PFSK-1 (cell line): Measurements from ENCODE around the gene KCNQ2.

Experiments used
- FOXP2 ChIP-seq: optimal IDR thresholded peaks from 2 replicates; pipeline ENCODE3; 2011; ENCODE audit warnings: borderline replicate concordance, control low read depth, inconsistent platforms; ENCODE audit not compliant: insufficient read depth; ENCODE audit errors: extremely low read length, extremely low read depth
- POLR2AphosphoS5 ChIP-seq: IDR thresholded peaks from 2 replicates; pipeline ENCODE4 v1.6.1; 2012; ENCODE audit warnings: low read depth, mild to moderate bottlenecking, control low read depth, low read length, moderate library complexity
- SIN3A ChIP-seq: IDR thresholded peaks from 2 replicates; pipeline ENCODE4 v1.6.1; 2012; ENCODE audit warnings: mild to moderate bottlenecking, low read length, moderate library complexity, borderline replicate concordance; ENCODE audit not compliant: insufficient read depth
- TAF1 ChIP-seq: IDR thresholded peaks from 2 replicates; pipeline ENCODE4 v1.6.1; 2012; ENCODE audit warnings: low read length, control low read depth, borderline replicate concordance; ENCODE audit not compliant: insufficient read depth
- TF ChIP-seq, protein P1 (sequence below), 2 experiments: IDR thresholded peaks; 2 replicates each; pipeline versions ENCODE4 v1.6.1 to v1.8.0; 2011 to 2012; ENCODE audit warnings: low read depth in 2 of 2, low read length in 2 of 2, control low read depth in 1 of 2, inconsistent platforms in 1 of 2, mild to moderate bottlenecking in 1 of 2, moderate library complexity in 1 of 2; ENCODE audit not compliant: insufficient read depth in 1 of 2

Gene KCNQ2

DNA sequence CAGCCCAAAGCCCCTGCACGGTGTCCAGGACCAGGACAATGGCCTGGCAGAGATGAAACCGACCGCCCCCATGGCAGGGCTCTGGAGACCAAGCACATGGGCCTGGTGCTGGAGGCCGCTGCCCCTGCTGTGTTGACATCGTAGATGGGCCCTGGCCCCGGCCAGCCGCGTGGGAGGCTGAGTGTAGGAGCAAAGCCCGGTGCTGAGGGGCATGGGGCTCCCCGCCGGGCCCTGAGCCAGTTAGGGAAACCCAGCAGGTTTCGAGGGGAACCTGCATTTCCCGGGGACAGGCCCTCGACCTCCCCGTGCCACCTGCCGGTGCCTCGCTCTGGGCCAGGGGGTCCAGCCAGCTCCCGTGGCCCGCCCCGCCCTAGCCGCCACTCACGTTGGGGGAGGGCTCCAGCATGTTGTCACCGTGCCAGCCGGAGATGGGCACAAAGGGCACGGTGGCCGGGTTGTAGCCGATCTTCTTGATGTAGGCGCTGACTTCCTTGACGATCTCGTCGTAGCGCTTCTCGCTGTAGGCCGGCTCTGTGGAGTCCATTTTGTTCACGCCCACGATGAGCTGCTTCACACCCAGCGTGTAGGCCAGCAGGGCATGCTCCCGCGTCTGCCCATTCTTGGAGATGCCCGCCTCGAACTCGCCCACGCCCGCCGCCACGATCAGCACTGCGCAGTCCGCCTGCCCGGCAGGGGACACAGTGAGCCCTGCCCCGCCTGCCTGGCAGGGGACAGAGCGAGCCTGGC lies 22.1 kb upstream of the KCNQ2 start:
- TF ChIP-seq FOXP2 (no peak), TAF1 (no peak), SIN3A (no peak), POLR2AphosphoS5 (no peak)
- TF ChIP-seq, protein P1, sequence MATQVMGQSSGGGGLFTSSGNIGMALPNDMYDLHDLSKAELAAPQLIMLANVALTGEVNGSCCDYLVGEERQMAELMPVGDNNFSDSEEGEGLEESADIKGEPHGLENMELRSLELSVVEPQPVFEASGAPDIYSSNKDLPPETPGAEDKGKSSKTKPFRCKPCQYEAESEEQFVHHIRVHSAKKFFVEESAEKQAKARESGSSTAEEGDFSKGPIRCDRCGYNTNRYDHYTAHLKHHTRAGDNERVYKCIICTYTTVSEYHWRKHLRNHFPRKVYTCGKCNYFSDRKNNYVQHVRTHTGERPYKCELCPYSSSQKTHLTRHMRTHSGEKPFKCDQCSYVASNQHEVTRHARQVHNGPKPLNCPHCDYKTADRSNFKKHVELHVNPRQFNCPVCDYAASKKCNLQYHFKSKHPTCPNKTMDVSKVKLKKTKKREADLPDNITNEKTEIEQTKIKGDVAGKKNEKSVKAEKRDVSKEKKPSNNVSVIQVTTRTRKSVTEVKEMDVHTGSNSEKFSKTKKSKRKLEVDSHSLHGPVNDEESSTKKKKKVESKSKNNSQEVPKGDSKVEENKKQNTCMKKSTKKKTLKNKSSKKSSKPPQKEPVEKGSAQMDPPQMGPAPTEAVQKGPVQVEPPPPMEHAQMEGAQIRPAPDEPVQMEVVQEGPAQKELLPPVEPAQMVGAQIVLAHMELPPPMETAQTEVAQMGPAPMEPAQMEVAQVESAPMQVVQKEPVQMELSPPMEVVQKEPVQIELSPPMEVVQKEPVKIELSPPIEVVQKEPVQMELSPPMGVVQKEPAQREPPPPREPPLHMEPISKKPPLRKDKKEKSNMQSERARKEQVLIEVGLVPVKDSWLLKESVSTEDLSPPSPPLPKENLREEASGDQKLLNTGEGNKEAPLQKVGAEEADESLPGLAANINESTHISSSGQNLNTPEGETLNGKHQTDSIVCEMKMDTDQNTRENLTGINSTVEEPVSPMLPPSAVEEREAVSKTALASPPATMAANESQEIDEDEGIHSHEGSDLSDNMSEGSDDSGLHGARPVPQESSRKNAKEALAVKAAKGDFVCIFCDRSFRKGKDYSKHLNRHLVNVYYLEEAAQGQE (IDR thresholded peaks at IDR 0.05; ENCODE audit: insufficient read depth in 1 of 2, low read depth in 2 of 2, low read length in 2 of 2): no peak

DNA sequence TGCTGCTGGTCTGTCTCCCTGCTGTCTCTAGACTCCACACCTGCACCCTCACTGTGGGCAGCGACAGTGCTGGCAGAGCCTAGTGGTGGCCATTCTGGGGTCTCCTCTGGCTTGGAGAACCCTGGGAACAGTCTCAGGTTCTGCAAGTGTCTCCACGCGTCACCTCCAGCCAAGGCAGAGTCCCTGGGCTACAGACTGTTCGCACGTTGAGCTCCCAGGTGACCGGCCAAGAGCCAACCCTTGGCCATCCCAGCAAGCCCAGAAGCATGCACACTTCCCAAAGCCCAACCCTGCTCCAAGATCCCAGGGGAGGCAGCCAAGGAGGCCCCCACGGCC lies 21.6 kb upstream of the KCNQ2 start:
- TF ChIP-seq FOXP2: no peak

DNA sequence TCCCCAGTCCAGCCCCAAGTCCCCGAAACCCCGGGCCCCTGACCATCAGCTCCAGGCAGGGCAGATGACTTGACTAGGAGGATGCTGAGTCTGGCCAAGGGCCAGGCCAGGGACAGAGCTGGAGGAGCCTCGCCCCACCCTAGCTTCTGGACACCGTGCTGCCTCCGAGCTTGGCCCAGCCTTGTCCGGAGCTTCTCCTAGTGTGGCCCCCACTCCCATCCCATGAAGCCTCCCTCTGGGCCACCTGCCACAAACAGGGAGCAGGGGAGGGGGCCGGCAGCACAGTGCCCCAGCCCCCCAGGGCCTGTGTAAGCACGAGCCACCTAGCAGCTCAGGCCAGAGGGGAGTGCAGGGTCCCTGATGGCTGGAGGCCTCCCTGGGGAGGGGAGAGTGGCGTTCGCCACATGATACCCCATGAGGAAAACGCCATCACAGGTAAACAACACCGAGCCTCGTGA lies 21.1 kb upstream of the KCNQ2 start:
- no peak for TF ChIP-seq FOXP2
- TF ChIP-seq SIN3A: no peak
- TF ChIP-seq, protein P1 (IDR thresholded peaks at IDR 0.05; ENCODE audit: insufficient read depth in 1 of 2, low read depth in 2 of 2, low read length in 2 of 2): no peak
- no peak for TF ChIP-seq POLR2AphosphoS5
- TF ChIP-seq TAF1: no peak

GRCh38 chr20:63492982-63493381 lies 20.5 kb upstream of the KCNQ2 start:
- no peak for TF ChIP-seq POLR2AphosphoS5
- TF ChIP-seq, protein P1 (IDR thresholded peaks at IDR 0.05; ENCODE audit: insufficient read depth in 1 of 2, low read depth in 2 of 2, low read length in 2 of 2): no peak
- no peak for TF ChIP-seq FOXP2

GRCh38 chr20:63492518-63492917 lies 20.1 kb upstream of the KCNQ2 start:
- TF ChIP-seq FOXP2: no peak
- no peak for TF ChIP-seq SIN3A
- no peak for TF ChIP-seq TAF1

DNA sequence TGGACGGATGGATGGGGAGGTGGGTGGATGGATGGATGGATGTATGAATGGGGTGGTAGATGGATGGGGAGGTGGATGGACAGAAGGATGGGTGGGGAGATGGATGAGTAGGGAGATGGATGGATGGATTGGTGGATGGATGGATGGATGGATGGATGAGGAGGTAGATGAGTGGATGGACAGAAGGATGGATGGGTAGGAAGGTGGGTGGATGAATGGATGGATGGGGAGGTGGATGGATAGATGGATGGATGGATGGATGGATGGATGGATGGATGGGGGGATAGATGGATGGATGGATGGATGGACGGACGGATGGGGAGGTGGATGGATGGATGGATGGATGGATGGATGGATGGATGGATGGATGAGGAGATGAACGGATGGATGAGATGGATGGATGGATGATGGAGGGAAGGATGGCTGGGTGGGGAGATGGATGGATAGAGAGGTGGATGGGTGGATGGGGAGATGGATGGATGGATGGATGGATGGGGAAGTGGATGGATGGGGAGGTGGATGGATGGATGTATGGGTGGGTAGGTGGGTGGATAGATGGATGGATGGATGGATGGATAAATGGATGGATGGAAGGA lies 19.3 kb upstream of the KCNQ2 start:
- TF ChIP-seq, protein P1 (IDR thresholded peaks at IDR 0.05; ENCODE audit: insufficient read depth in 1 of 2, low read depth in 2 of 2, low read length in 2 of 2): no peak
- TF ChIP-seq FOXP2: no peak
- no peak for TF ChIP-seq POLR2AphosphoS5
- no peak for TF ChIP-seq SIN3A
- TF ChIP-seq TAF1: no peak
